ENCODE data around the gene NTNG1.

NTNG1 gene

DNA sequence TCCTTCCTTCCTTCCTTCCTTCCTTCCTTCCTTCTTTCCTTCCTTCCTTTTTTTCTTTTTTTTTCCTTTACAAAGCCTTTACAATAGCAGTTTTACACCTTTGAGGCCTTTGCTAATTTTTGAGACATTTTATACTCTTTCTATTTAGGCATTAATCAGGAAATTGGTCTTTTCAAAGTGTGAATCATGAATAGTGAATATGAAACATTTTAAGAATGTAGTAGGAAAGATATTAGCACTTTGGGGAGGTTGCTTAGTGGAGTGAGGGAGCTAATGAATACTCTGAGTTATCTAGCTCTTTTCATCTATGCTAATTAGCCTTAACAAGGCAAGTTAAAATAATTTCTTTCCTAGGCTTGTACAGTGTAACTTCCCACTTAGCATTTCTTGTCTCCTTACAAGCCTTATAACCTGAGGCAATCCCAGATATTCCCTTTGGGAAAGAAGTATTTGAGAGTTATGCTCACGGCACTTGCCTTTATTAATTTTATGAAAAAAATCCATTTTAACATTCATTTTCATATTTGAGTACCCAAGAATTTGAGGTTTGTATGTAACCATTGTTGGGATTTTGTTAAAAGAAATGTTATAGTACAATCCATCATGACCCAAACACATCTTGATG, 122.6 kb downstream of the NTNG1 start:
- no peak for DNase-seq (ENCODE audit: low read depth)
- TF ChIP-seq CTCF (IDR thresholded peaks at IDR 0.05; ENCODE audit: low read depth, low read length, missing control alignments): no peak
- no peak overlapping the region for H3K4me3 ChIP-seq (ENCODE audit: low read depth, low read length)

DNA sequence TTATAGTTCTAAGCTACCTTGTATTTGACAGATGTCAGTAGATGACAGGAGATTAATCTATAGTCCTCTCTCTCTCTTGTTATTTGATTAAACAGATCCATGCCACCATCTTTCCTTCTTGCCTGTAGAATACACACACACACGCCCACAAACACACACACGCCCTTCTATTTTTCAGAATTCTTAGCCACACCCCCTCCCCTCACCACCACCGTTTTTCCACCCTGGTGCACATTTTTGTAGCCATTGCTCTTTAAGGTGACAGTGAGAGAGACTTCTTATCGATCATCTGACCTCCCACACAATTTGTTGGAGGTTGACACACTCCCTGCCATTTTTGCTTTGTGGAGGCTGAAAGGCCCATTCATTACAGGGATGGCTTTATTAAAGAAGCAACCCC, 123.2 kb downstream of the NTNG1 start:
- TF ChIP-seq CTCF (IDR thresholded peaks at IDR 0.05; ENCODE audit: low read depth, low read length, missing control alignments): no peak
- no peak for DNase-seq (ENCODE audit: low read depth)
- no peak overlapping the region for H3K4me3 ChIP-seq (ENCODE audit: low read depth, low read length)

DNA sequence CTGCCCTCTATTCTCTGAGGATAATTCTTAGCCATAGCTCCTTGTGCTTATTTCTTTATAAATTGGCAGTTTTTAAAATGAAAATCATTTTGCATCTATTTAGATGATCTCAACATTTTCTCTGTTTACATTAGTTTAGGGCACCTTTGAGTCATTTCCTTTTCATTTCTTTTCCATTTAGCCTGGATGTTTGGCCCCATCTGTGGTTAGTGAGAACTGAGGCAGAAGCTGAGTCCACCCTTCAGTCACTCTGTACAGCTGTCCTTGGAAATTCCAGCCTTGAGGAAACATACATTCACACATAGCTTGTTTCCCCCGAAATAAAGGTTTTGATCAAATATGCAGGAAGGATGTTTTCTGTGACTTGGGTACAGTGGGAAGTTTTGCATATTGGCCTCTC, 123.7 kb downstream of the NTNG1 start:
- no peak for TF ChIP-seq CTCF (IDR thresholded peaks at IDR 0.05; ENCODE audit: low read depth, low read length, missing control alignments)
- DNase-seq (ENCODE audit: low read depth): no peak

DNA sequence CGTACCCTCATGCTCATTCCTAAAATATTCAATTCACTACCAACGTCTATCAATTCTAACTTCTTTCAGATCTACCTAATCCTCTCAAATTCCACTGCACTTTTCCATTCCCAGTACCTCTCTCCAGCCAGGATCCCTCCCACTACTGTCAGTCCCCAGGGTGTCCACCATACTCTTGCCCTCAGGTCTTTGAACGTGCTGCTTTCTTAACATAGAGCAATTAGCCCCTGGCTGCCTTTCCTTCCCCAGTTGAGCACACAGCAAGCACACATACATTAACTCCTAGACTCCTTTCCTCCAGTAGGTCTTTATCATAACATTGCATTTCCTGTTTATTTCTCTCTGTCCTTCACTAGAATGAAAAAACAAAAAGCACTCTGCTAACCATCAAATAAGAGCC, 126.7 kb downstream of the NTNG1 start:
- no peak for DNase-seq (ENCODE audit: low read depth)
- no peak for TF ChIP-seq CTCF (IDR thresholded peaks at IDR 0.05; ENCODE audit: low read depth, low read length, missing control alignments)
- no peak overlapping the region for H3K4me3 ChIP-seq (ENCODE audit: low read depth, low read length)

More for the DNA sequence above, 123.7 kb downstream of the NTNG1 start:
- H3K4me3 ChIP-seq (ENCODE audit: low read depth, low read length): no peak overlapping the region

DNA sequence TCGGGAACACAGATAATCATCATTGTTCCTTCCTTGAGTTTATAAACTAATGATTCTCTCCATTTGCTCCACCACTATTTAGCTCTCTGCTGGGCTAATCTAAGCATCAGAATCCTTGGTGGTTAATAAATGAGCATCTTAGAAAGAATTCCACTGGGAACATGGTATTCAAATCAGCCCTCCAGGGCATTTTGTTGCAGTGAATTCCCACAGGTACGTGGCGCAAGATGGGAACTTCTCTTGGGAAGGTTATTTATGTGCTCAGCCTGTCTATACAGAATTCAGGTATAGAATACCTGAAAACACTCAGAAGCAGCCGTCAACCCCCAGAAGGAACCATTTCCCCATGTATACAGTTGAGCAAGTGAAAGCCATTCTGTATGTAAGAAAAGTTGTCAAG, 131.5 kb downstream of the NTNG1 start:
- DNase-seq (ENCODE audit: low read depth): no peak

DNA sequence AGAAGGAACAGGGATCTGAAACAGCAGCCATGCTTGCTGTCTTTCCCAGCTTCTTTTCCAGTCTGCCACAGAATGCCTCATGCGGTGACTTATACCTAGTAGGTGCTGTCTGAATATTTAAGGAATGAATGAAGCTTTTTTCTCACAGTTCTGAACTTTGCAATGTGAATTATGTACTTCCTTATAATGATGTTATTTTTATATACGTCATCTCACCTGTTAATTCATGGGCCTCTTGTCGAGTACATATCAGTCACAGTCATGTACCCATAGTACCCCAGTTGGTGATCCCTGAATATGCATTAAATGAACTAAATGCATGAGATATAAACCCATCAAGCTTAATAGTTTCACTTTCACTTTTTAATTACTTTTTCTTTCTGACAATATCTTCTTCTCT, 132.7 kb downstream of the NTNG1 start:
- no peak for TF ChIP-seq CTCF (IDR thresholded peaks at IDR 0.05; ENCODE audit: low read depth, low read length, missing control alignments)
- H3K4me3 ChIP-seq (ENCODE audit: low read depth, low read length): no peak overlapping the region
- no peak for DNase-seq (ENCODE audit: low read depth)

More for the DNA sequence above, 131.5 kb downstream of the NTNG1 start:
- no peak overlapping the region for H3K4me3 ChIP-seq (ENCODE audit: low read depth, low read length)
- TF ChIP-seq CTCF (IDR thresholded peaks at IDR 0.05; ENCODE audit: low read depth, low read length, missing control alignments): no peak

GRCh38 chr1:107274227-107274626, 133.4 kb downstream of the NTNG1 start:
- no peak for DNase-seq (ENCODE audit: low read depth)
- no peak for TF ChIP-seq CTCF (IDR thresholded peaks at IDR 0.05; ENCODE audit: low read depth, low read length, missing control alignments)
- no peak overlapping the region for H3K4me3 ChIP-seq (ENCODE audit: low read depth, low read length)

Measured in GM12864 (cell line).